GM23338 (cell line): ENCODE data around the gene ADRA2B. TPM values are rescaled to one million over a fixed set of nuclear protein-coding genes. Genes with fewer than 3 reads are reported as not detected.

Source experiments
- ATAC-seq: fragments of 200-7000 bp; cut with Tn5 transposase; 3 replicates; pipeline ENCODE4 v1.9.1; 2020
- DNase-seq: peaks from one replicate; pipeline ENCODE4 v3.0.0-alpha.2; 2015; ENCODE audit warnings: low spot score
- H2AFZ ChIP-seq: fragments of 200-600 bp; sonication (generic); 2 replicates; pipeline ENCODE4 v1.8.0; 2016; ENCODE audit warnings: antibody characterized with exemption, mild to moderate bottlenecking, moderate library complexity
- H3F3A ChIP-seq: fragments of 200-600 bp; sonication (generic); replicated peaks from 2 replicates; pipeline ENCODE4 v1.8.0; 2017; ENCODE audit warnings: antibody characterized with exemption, mixed run types, low read depth
- H3K27ac ChIP-seq: fragments of 200-600 bp; sonication (generic); 2 replicates; pipeline ENCODE4 v1.6.1; 2016; ENCODE audit warnings: low read depth
- H3K27me3 ChIP-seq: fragments of 200-600 bp; sonication (generic); 2 replicates; pipeline ENCODE4 v1.8.0; 2016; ENCODE audit warnings: mild to moderate bottlenecking, mixed run types, moderate library complexity; ENCODE audit not compliant: insufficient read depth
- H3K36me3 ChIP-seq: fragments of 200-600 bp; sonication (generic); 2 replicates; pipeline ENCODE4 v1.8.0; 2016; ENCODE audit warnings: mild to moderate bottlenecking; ENCODE audit not compliant: insufficient read depth
- H3K4me1 ChIP-seq: fragments of 200-600 bp; sonication (generic); 2 replicates; pipeline ENCODE4 v1.8.0; 2016; ENCODE audit warnings: mild to moderate bottlenecking, moderate library complexity; ENCODE audit not compliant: insufficient read depth
- H3K4me2 ChIP-seq: fragments of 200-600 bp; sonication (generic); 2 replicates; pipeline ENCODE4 v1.7.1; 2017; ENCODE audit warnings: mixed run types
- H3K4me3 ChIP-seq: fragments of 200-600 bp; sonication (generic); 2 replicates; pipeline ENCODE4 v1.6.1; 2016; ENCODE audit warnings: mixed run types
- H3K79me2 ChIP-seq: fragments of 200-600 bp; sonication (generic); replicated peaks from 2 replicates; pipeline ENCODE4 v1.8.0; 2017; ENCODE audit warnings: mild to moderate bottlenecking; ENCODE audit not compliant: insufficient read depth
- H3K9me2 ChIP-seq: fragments of 200-600 bp; sonication (generic); 2 replicates; pipeline ENCODE4 v1.8.0; 2017; ENCODE audit not compliant: insufficient read depth
- H4K20me1 ChIP-seq: fragments of 200-600 bp; sonication (generic); replicated peaks from 2 replicates; pipeline ENCODE4 v1.8.0; 2017; ENCODE audit warnings: mild to moderate bottlenecking; ENCODE audit not compliant: insufficient read depth
- H3K27ac Mint-ChIP-seq: 2 replicates; pipeline ENCODE4 v1.8.0; 2020; ENCODE audit warnings: inconsistent platforms, mild to moderate bottlenecking, moderate library complexity, mixed read lengths
- H3K27me3 Mint-ChIP-seq: 3 replicates; pipeline ENCODE4 v1.8.0; 2022; ENCODE audit warnings: low read depth, mild to moderate bottlenecking, moderate library complexity, mixed read lengths, inconsistent platforms; ENCODE audit not compliant: insufficient read depth, poor library complexity
- H3K36me3 Mint-ChIP-seq: 3 replicates; pipeline ENCODE4 v1.8.0; 2021; ENCODE audit warnings: low read depth, mild to moderate bottlenecking, inconsistent platforms, moderate library complexity, mixed read lengths
- H3K4me1 Mint-ChIP-seq: 3 replicates; pipeline ENCODE4 v1.8.0; 2020; ENCODE audit warnings: mild to moderate bottlenecking, inconsistent platforms, mixed read lengths
- H3K4me3 Mint-ChIP-seq: 3 replicates; pipeline ENCODE4 v1.8.0; 2021; ENCODE audit warnings: moderate library complexity, mild to moderate bottlenecking, inconsistent platforms, mixed read lengths
- H3K9me3 Mint-ChIP-seq: 3 replicates; pipeline ENCODE4 v1.8.0; 2020; ENCODE audit warnings: moderate library complexity, mild to moderate bottlenecking, inconsistent platforms, mixed read lengths
- CREB1 ChIP-seq: fragments of 250-450 bp; sonication (Bioruptor Pico); IDR thresholded peaks from 2 replicates; pipeline ENCODE4 v1.5.0; 2020; ENCODE audit warnings: low read depth, mild to moderate bottlenecking, moderate library complexity
- EZH2 ChIP-seq: fragments of 200-600 bp; sonication (generic); IDR thresholded peaks from one replicate; pipeline ENCODE4 v1.8.0; 2017; ENCODE audit warnings: antibody characterized with exemption, mild to moderate bottlenecking, low read depth; ENCODE audit not compliant: unreplicated experiment
- EZH2phosphoT487 ChIP-seq: fragments of 200-600 bp; sonication (generic); IDR thresholded peaks from one replicate; pipeline ENCODE4 v1.8.1; 2018; ENCODE audit warnings: antibody characterized with exemption; ENCODE audit not compliant: unreplicated experiment
- JUNB ChIP-seq: IDR thresholded peaks from one replicate; pipeline ENCODE4 v1.6.1; 2016; ENCODE audit warnings: antibody characterized with exemption; ENCODE audit not compliant: unreplicated experiment
- NANOG ChIP-seq: IDR thresholded peaks from 2 replicates; pipeline ENCODE4 v1.6.1; 2016; ENCODE audit warnings: antibody characterized with exemption, borderline replicate concordance
- POLR2AphosphoS5 ChIP-seq: IDR thresholded peaks from 2 replicates; pipeline ENCODE4 v1.6.1; 2016; ENCODE audit warnings: antibody characterized with exemption, low read depth
- polyA plus RNA-seq: library from polyadenylated mRNA; unstranded; fragments of >200 nt; fragmentation: Nextera tagmentation; extraction: Ambion mirVana; gene quantifications from 2 replicates; pipeline ENCODE4 v1.2.1, GENCODE V29; 2016
- total RNA-seq: library from RNA; depleted of rRNA; stranded (reverse); fragments of >200 nt; shearing (Covaris generic); gene quantifications from 2 replicates; pipeline ENCODE4 v1.2.3, GENCODE V29; 2014
- TF ChIP-seq, protein P1 (sequence below): IDR thresholded peaks from 2 replicates; pipeline ENCODE4 v1.6.1; 2016; ENCODE audit warnings: antibody characterized with exemption
- TF ChIP-seq, protein P2 (sequence below): fragments of 250-450 bp; sonication (Bioruptor Pico); IDR thresholded peaks from 2 replicates; pipeline ENCODE4 v1.5.0; 2020; ENCODE audit warnings: mild to moderate bottlenecking, moderate library complexity
- TF ChIP-seq, protein P3 (sequence below): IDR thresholded peaks from one replicate; pipeline ENCODE4 v1.6.1; 2018; ENCODE audit warnings: antibody characterized with exemption; ENCODE audit not compliant: unreplicated experiment
- TF ChIP-seq, protein P4 (sequence below), 2 experiments: fragments of 200-600 bp in 1 of 2; sonication (generic) in 1 of 2; conservative IDR thresholded peaks; 2 replicates each; pipeline versions ENCODE4 v1.5.1 to v1.6.1; 2016 to 2017; ENCODE audit warnings: antibody characterized with exemption in 2 of 2, low read depth in 2 of 2, mild to moderate bottlenecking in 2 of 2, moderate library complexity in 1 of 2

Gene ADRA2B
- total and polyA plus RNA-seq, 2 experiments from 2014 or later: 1.7 to 5.9 TPM

DNA sequence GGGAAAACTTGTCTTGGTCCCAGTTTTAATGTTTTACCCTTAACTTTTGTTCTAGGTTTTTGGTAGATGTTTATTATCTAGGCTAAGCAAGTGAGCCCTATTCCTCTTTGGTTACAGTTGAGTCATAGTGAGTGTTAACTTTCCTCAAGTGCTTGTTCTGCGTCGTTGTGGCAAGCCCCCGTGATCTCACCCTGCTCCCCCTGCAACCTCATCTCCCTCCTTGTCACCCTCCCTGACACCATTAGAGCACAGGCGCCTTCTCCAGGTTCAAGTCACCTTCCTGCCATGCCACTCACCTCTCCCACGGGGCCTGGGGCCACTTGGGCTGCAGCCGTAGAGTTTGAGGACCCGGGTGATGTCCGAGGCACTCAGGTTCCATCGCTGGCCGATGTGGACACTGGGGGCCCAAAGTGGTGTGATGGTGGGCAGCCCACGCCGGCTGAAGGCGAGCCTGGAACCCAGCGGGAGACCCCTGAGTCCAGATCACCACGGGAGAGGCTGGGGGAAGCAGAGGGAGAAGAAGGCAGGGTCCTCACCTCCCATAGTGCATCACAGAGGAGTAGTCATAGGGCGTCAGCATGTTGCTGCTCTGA lies 13.3 kb upstream of the ADRA2B start:
- Histone ChIP-seq H3K79me2 (no peaks in the 10 kb centered on the region), H3K9me2 (no peaks in the 10 kb centered on the region), H3K27ac (no peak overlapping the region), H3K4me1 (no peaks in the 10 kb centered on the region), H3K4me2 (no peak overlapping the region), H2AFZ (no peak overlapping the region), H3F3A (no peaks in the 10 kb centered on the region), H3K27me3 (no peaks in the 10 kb centered on the region), H3K4me3 (no peak overlapping the region), H4K20me1 (no peaks in the 10 kb centered on the region), H3K36me3 (no peaks in the 10 kb centered on the region)
- DNase-seq (no peak), ATAC-seq (no peak)
- no peak overlapping the region for H3K4me3 Mint-ChIP-seq
- no peaks in the 10 kb centered on the region for H3K4me1 Mint-ChIP-seq
- no peak overlapping the region for H3K27ac Mint-ChIP-seq
- TF ChIP-seq, protein P1, sequence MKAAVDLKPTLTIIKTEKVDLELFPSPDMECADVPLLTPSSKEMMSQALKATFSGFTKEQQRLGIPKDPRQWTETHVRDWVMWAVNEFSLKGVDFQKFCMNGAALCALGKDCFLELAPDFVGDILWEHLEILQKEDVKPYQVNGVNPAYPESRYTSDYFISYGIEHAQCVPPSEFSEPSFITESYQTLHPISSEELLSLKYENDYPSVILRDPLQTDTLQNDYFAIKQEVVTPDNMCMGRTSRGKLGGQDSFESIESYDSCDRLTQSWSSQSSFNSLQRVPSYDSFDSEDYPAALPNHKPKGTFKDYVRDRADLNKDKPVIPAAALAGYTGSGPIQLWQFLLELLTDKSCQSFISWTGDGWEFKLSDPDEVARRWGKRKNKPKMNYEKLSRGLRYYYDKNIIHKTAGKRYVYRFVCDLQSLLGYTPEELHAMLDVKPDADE: no peak
- TF ChIP-seq EZH2phosphoT487 (no peak), NANOG (no peak), EZH2 (no peak), JUNB (no peak), POLR2AphosphoS5 (no peak), CREB1 (CRISPR knock-in tag) (no peak)
- TF ChIP-seq, protein P2, sequence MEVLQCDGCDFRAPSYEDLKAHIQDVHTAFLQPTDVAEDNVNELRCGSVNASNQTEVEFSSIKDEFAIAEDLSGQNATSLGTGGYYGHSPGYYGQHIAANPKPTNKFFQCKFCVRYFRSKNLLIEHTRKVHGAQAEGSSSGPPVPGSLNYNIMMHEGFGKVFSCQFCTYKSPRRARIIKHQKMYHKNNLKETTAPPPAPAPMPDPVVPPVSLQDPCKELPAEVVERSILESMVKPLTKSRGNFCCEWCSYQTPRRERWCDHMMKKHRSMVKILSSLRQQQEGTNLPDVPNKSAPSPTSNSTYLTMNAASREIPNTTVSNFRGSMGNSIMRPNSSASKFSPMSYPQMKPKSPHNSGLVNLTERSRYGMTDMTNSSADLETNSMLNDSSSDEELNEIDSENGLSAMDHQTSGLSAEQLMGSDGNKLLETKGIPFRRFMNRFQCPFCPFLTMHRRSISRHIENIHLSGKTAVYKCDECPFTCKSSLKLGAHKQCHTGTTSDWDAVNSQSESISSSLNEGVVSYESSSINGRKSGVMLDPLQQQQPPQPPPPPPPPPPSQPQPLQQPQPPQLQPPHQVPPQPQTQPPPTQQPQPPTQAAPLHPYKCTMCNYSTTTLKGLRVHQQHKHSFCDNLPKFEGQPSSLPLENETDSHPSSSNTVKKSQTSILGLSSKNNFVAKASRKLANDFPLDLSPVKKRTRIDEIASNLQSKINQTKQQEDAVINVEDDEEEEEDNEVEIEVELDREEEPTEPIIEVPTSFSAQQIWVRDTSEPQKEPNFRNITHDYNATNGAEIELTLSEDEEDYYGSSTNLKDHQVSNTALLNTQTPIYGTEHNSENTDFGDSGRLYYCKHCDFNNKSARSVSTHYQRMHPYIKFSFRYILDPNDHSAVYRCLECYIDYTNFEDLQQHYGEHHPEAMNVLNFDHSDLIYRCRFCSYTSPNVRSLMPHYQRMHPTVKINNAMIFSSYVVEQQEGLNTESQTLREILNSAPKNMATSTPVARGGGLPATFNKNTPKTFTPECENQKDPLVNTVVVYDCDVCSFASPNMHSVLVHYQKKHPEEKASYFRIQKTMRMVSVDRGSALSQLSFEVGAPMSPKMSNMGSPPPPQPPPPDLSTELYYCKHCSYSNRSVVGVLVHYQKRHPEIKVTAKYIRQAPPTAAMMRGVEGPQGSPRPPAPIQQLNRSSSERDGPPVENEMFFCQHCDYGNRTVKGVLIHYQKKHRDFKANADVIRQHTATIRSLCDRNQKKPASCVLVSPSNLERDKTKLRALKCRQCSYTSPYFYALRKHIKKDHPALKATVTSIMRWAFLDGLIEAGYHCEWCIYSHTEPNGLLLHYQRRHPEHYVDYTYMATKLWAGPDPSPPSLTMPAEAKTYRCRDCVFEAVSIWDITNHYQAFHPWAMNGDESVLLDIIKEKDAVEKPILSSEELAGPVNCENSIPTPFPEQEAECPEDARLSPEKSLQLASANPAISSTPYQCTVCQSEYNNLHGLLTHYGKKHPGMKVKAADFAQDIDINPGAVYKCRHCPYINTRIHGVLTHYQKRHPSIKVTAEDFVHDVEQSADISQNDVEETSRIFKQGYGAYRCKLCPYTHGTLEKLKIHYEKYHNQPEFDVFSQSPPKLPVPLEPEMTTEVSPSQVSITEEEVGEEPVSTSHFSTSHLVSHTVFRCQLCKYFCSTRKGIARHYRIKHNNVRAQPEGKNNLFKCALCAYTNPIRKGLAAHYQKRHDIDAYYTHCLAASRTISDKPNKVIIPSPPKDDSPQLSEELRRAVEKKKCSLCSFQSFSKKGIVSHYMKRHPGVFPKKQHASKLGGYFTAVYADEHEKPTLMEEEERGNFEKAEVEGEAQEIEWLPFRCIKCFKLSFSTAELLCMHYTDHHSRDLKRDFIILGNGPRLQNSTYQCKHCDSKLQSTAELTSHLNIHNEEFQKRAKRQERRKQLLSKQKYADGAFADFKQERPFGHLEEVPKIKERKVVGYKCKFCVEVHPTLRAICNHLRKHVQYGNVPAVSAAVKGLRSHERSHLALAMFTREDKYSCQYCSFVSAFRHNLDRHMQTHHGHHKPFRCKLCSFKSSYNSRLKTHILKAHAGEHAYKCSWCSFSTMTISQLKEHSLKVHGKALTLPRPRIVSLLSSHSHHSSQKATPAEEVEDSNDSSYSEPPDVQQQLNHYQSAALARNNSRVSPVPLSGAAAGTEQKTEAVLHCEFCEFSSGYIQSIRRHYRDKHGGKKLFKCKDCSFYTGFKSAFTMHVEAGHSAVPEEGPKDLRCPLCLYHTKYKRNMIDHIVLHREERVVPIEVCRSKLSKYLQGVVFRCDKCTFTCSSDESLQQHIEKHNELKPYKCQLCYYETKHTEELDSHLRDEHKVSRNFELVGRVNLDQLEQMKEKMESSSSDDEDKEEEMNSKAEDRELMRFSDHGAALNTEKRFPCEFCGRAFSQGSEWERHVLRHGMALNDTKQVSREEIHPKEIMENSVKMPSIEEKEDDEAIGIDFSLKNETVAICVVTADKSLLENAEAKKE (CRISPR knock-in tag): no peak
- TF ChIP-seq, protein P3, sequence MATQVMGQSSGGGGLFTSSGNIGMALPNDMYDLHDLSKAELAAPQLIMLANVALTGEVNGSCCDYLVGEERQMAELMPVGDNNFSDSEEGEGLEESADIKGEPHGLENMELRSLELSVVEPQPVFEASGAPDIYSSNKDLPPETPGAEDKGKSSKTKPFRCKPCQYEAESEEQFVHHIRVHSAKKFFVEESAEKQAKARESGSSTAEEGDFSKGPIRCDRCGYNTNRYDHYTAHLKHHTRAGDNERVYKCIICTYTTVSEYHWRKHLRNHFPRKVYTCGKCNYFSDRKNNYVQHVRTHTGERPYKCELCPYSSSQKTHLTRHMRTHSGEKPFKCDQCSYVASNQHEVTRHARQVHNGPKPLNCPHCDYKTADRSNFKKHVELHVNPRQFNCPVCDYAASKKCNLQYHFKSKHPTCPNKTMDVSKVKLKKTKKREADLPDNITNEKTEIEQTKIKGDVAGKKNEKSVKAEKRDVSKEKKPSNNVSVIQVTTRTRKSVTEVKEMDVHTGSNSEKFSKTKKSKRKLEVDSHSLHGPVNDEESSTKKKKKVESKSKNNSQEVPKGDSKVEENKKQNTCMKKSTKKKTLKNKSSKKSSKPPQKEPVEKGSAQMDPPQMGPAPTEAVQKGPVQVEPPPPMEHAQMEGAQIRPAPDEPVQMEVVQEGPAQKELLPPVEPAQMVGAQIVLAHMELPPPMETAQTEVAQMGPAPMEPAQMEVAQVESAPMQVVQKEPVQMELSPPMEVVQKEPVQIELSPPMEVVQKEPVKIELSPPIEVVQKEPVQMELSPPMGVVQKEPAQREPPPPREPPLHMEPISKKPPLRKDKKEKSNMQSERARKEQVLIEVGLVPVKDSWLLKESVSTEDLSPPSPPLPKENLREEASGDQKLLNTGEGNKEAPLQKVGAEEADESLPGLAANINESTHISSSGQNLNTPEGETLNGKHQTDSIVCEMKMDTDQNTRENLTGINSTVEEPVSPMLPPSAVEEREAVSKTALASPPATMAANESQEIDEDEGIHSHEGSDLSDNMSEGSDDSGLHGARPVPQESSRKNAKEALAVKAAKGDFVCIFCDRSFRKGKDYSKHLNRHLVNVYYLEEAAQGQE: no peak
- TF ChIP-seq, protein P4, sequence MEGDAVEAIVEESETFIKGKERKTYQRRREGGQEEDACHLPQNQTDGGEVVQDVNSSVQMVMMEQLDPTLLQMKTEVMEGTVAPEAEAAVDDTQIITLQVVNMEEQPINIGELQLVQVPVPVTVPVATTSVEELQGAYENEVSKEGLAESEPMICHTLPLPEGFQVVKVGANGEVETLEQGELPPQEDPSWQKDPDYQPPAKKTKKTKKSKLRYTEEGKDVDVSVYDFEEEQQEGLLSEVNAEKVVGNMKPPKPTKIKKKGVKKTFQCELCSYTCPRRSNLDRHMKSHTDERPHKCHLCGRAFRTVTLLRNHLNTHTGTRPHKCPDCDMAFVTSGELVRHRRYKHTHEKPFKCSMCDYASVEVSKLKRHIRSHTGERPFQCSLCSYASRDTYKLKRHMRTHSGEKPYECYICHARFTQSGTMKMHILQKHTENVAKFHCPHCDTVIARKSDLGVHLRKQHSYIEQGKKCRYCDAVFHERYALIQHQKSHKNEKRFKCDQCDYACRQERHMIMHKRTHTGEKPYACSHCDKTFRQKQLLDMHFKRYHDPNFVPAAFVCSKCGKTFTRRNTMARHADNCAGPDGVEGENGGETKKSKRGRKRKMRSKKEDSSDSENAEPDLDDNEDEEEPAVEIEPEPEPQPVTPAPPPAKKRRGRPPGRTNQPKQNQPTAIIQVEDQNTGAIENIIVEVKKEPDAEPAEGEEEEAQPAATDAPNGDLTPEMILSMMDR (conservative IDR thresholded peaks at IDR 0.05; ENCODE audit: low read depth in 2 of 2): no peak
- peaks cover 4% of the 10 kb centered on the region for H3K27me3 Mint-ChIP-seq
- no peaks in the 10 kb centered on the region; the same call in 2 of the 3 replicates for H3K36me3 Mint-ChIP-seq
- no peaks in the 10 kb centered on the region for H3K9me3 Mint-ChIP-seq
